Pancreas (tissue), 10 donors: ENCODE results near the gene SLC35G2. TPM values are rescaled to one million over a fixed set of nuclear protein-coding genes. Genes with fewer than 3 reads are reported as not detected.

Experiments
- ATAC-seq, 4 donors: fragments of 200-7000 bp; cut with Tn5 transposase; one replicate each; pipeline versions ENCODE4 v1.8.0 to v1.9.1; 2020; ENCODE audit warnings: mild to moderate bottlenecking in 4 of 4, moderate library complexity in 4 of 4
- DNase-seq, 6 donors: peaks; one replicate each; pipeline ENCODE4 v3.0.0-alpha.2; 2020
- FAIRE-seq: peaks from 2 replicates; lab custom pipeline; 2012; peaks lifted over from hg19 to GRCh38; lab: Jason Lieb, UNC
- H3K27ac ChIP-seq, 4 donors: fragments of 200-600 bp; sonication (generic); 1 replicate in 3 of 4; 2 replicates in 1 of 4; pipeline versions ENCODE4 v1.5.0 to v1.8.0; 2020
- H3K27me3 ChIP-seq, 4 donors: fragments of 200-600 bp; one replicate each; pipeline ENCODE4 v1.8.0; 2021
- H3K36me3 ChIP-seq, 3 donors: fragments of 200-600 bp; sonication (generic) in 1 of 3; one replicate each; pipeline versions ENCODE4 v1.5.0 to v1.8.0; 2020 to 2021
- H3K4me1 ChIP-seq, 3 donors: fragments of 200-600 bp; one replicate each; pipeline ENCODE4 v1.8.0; 2021
- H3K4me3 ChIP-seq, 4 donors: fragments of 200-600 bp; sonication (generic) in 2 of 4; one replicate each; pipeline versions ENCODE4 v1.5.0 to v1.8.0; 2020 to 2021
- H3K9me3 ChIP-seq, 4 donors: fragments of 200-600 bp; one replicate each; pipeline ENCODE4 v1.8.0; 2021
- WGBS, 2 donors: extraction: QIAGEN DNeasy Blood & Tissue Kit; methylation state at CpG; one replicate each; pipeline ENCODE4 v1.1.7; 2013; 5-methylcytosine and 5-hydroxymethylcytosine counted together
- intact Hi-C, 3 donors: fragments of 100-400 bp; cut with DNase I; formaldehyde crosslinking; loops; one replicate each; pipeline versions ENCODE4 v1.11.1 to v1.14.2; 2022
- polyA plus RNA-seq, 2 donors: library from polyadenylated mRNA; stranded (reverse); fragments of 200-250 nt; gene quantifications; one replicate each; pipeline ENCODE4 v1.2.3, GENCODE V29; 2013
- total RNA-seq, 6 donors: library from RNA; stranded (reverse); fragmentation: NEBNext Ultra II Directional in 4 of 6; extraction: Animal tissue kit (Norgen Biotek cat#: 25700) in 4 of 6; gene quantifications; one replicate each; pipeline versions ENCODE4 v1.2.1 to v1.2.4, GENCODE V29; 2021 to 2023
- TF ChIP-seq, protein P1 (sequence below), 4 donors: fragments of 200-600 bp; sonication (generic) in 3 of 4; IDR thresholded peaks; one replicate each; pipeline versions ENCODE4 v1.5.0 to v1.8.0; 2021; ENCODE audit warnings: antibody characterized with exemption in 4 of 4
- donor health status: healthy with polysubstance abuse.
- donor health status: DM: no; HTN: no; CAD: no; lungs with moderate emphysema.
- donor health status: DM: no; HTN: no; CAD: no.
- donor health status: control.
- donor health status: control.
- donor health status: Bipolar disorder and iron deficiency.
- donor health status: DM: yes; HTN: yes; CAD: no.
- donor health status: DM: no; HTN: no; CAD: no.
- donor health status: DM: no; HTN: no; CAD: no.
- donor health status: DM: yes; HTN: yes; CAD: no.

Gene SLC35G2
- total and polyA plus RNA-seq, 8 donors, result 1.5 to 8.9 (median 3.2) TPM

DNA sequence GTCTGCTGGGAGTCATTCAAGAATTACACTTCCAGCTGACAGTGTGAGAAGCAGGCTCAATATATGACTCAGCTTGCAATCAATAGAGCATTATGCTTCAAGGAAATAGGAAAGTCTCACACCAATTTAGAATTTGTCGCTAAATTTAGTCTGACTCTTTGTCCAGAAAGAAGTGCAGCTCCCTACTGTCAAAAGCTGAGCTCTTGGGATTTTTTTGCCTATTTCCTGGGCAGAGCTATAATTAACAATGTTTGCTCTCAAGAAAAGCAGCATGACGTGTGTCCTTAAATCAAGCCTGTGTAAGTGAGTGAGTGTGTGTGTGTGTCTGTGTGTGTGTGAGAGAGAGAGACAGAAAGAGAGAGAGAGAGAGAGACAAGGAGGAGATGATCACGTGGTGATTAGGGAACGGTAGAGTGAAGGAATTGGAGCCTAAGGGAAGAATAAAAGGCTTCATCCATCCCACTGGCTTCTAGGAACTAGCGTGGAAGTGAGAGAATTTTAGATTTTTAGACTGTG is 16.4 kb upstream of the SLC35G2 start:
- TF ChIP-seq, protein P1, sequence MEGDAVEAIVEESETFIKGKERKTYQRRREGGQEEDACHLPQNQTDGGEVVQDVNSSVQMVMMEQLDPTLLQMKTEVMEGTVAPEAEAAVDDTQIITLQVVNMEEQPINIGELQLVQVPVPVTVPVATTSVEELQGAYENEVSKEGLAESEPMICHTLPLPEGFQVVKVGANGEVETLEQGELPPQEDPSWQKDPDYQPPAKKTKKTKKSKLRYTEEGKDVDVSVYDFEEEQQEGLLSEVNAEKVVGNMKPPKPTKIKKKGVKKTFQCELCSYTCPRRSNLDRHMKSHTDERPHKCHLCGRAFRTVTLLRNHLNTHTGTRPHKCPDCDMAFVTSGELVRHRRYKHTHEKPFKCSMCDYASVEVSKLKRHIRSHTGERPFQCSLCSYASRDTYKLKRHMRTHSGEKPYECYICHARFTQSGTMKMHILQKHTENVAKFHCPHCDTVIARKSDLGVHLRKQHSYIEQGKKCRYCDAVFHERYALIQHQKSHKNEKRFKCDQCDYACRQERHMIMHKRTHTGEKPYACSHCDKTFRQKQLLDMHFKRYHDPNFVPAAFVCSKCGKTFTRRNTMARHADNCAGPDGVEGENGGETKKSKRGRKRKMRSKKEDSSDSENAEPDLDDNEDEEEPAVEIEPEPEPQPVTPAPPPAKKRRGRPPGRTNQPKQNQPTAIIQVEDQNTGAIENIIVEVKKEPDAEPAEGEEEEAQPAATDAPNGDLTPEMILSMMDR (IDR thresholded peaks at IDR 0.05), result no peak
- intact Hi-C loops, result no loop called here
- Histone ChIP-seq H3K9me3 (no peaks in the 10 kb centered on the region), H3K36me3 (no peaks in the 10 kb centered on the region), H3K4me3 (no peak overlapping the region), H3K4me1 (peaks cover 4 to 17% (median 11%) of the 10 kb centered on the region in 3 donors), H3K27me3 (no peaks in the 10 kb centered on the region), H3K27ac (peak overlapping the region in 3 of 4 donors; percentile 4 to 66 (median 24))
- FAIRE-seq (no peak), DNase-seq (peak in 2 of 6 donors; percentile 15 to 16), ATAC-seq (peak; percentile 78 to 90 (median 86))
- WGBS, 2 donors, result 14 to 17% methylated on average over 5 of the region's 5 CpGs

DNA sequence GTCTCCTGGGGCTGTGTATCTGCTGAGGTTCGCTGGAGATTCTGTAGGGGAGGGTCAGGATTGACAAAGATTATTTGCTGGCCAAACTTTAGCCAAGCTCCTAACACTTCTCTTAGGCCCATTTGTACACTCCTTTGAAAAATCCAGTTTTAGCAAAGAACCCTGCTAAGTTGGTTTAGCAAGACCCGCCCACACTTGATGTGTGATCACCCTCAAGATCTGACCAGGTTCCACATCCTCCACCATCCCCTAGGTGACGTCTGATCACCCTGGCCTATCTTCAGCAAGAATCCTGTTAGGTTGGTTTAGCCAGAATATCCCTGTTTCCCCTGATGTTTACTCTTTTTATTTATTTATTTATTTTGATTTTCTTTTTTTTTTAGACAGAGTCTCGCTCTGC is 14.8 kb upstream of the SLC35G2 start:
- no peak for ATAC-seq
- WGBS, 2 donors, result 73 to 80% methylated on average over 4 of the region's 4 CpGs

DNA sequence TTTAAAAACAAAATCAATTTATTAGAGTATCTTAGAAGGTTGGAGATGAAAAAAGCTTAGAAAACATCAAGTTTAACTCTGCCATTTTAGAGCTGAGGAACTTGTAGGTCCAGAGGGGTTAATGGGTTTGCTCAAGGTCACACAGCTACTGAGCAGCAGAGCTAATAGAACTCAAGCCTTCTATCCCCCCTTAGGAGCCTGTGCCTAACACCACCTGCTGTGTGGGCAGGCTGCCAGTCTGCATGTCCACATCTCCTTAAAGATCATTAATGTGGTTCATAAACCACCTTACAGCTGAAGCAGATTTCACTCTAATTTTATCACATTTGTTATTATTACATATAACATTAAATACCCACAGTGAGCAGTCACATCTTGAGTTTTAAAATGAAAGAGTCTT is 14.1 kb upstream of the SLC35G2 start:
- peak; percentile 66 to 85 (median 72) for DNase-seq
- TF ChIP-seq, protein P1 (IDR thresholded peaks at IDR 0.05), result no peak
- H3K27me3 ChIP-seq, result no peaks in the 10 kb centered on the region
- intact Hi-C loops, result no loop called here
- ATAC-seq, result peak; percentile 61 to 87 (median 68)
- peaks cover 4 to 17% (median 11%) of the 10 kb centered on the region in 3 donors for H3K4me1 ChIP-seq
- no peaks in the 10 kb centered on the region for H3K9me3 ChIP-seq
- H3K27ac ChIP-seq, result no peak overlapping the region
- no peak for FAIRE-seq
- no peaks in the 10 kb centered on the region for H3K36me3 ChIP-seq
- H3K4me3 ChIP-seq, result no peak overlapping the region

More for the DNA sequence above, 14.8 kb upstream of the SLC35G2 start:
- no peak overlapping the region for H3K4me3 ChIP-seq
- intact Hi-C loops, result no loop called here
- H3K27ac ChIP-seq, result no peak overlapping the region
- FAIRE-seq (no peak), DNase-seq (no peak)
- TF ChIP-seq, protein P1 (IDR thresholded peaks at IDR 0.05), result no peak
- H3K4me1 ChIP-seq, result peaks cover 4 to 17% (median 11%) of the 10 kb centered on the region in 3 donors
- H3K36me3 ChIP-seq, result no peaks in the 10 kb centered on the region
- no peaks in the 10 kb centered on the region for H3K27me3 ChIP-seq
- H3K9me3 ChIP-seq, result no peaks in the 10 kb centered on the region

DNA sequence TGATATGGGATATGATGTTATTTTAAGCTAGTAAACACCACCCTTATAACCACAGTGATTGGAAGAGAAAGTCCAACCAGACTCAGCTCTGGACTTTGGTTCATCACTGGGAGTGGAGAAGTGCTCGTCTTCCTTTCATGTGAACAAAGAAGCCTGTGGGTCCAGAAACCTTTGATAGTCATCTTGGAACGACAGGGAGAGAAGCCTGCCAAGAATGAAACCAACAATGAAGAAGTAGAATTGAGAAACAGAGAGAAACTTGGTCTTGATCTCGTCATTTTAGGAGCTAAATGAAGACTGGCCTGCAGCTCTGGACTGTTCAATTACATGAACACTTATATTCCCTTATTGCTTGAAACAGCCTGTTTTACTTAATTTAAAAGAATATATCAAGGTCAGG is 13.1 kb upstream of the SLC35G2 start:
- DNase-seq (no peak), ATAC-seq (no peak), FAIRE-seq (no peak)
- Histone ChIP-seq H3K9me3 (no peaks in the 10 kb centered on the region), H3K4me1 (peaks cover 4 to 17% (median 11%) of the 10 kb centered on the region in 3 donors), H3K4me3 (no peak overlapping the region), H3K36me3 (no peaks in the 10 kb centered on the region), H3K27ac (no peak overlapping the region), H3K27me3 (no peaks in the 10 kb centered on the region)
- 53 to 54% methylated on average over 3 of the region's 3 CpGs for WGBS, 2 donors
- intact Hi-C loops, result no loop called here
- TF ChIP-seq, protein P1 (IDR thresholded peaks at IDR 0.05), result no peak

DNA sequence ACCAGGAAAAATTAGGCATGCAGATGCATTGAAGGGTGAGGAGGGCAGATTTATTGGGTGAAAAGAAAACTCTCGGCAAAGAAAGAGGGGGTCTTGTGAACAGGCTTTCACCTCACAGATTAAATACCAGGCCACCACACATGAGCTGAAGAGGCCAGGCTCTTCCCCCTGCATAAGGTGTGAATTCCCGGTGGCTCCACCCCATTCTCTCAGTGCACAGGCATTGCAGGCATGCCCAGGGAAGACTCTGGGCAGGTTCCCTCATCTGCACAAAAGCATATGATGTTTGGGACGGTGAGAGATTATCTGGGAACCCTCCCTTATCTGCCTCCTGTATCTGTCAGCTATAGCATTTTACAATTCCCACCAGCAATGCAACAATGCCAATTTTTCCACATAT is 7.2 kb upstream of the SLC35G2 start:
- Histone ChIP-seq H3K27me3 (no peaks in the 10 kb centered on the region), H3K4me3 (no peak overlapping the region), H3K4me1 (no peaks in the 10 kb centered on the region), H3K36me3 (no peaks in the 10 kb centered on the region), H3K9me3 (no peaks in the 10 kb centered on the region), H3K27ac (no peak overlapping the region)
- intact Hi-C loops, result no loop called here
- TF ChIP-seq, protein P1 (IDR thresholded peaks at IDR 0.05), result no peak
- DNase-seq, result no peak
- 83 to 92% methylated on average over 3 of the region's 3 CpGs for WGBS, 2 donors
- FAIRE-seq, result no peak
- no peak for ATAC-seq
